GM23248 (cell line): Measurements from ENCODE around the gene DRD2. TPM values are rescaled to one million over a fixed set of nuclear protein-coding genes. Genes with fewer than 3 reads are reported as not detected.

Experiments
- DNase-seq: peaks from one replicate; pipeline ENCODE4 v3.0.0-alpha.2; 2015
- H2AFZ ChIP-seq: fragments of 200-600 bp; sonication (generic); 2 replicates; pipeline ENCODE4 v1.6.1; 2016; ENCODE audit warnings: antibody characterized with exemption
- H3F3A ChIP-seq: fragments of 200-600 bp; sonication (generic); 2 replicates; pipeline ENCODE4 v1.6.1; 2016; ENCODE audit warnings: mild to moderate bottlenecking, antibody characterized with exemption, mixed run types; ENCODE audit not compliant: insufficient read depth
- H3K27ac ChIP-seq: fragments of 200-600 bp; sonication (generic); 2 replicates; pipeline ENCODE4 v1.5.1; 2016; ENCODE audit warnings: mild to moderate bottlenecking
- H3K27me3 ChIP-seq: fragments of 200-600 bp; sonication (generic); replicated peaks from 2 replicates; pipeline ENCODE4 v1.6.1; 2016; ENCODE audit warnings: mild to moderate bottlenecking; ENCODE audit not compliant: insufficient read depth
- H3K36me3 ChIP-seq: fragments of 200-600 bp; sonication (generic); 2 replicates; pipeline ENCODE4 v1.6.1; 2016; ENCODE audit warnings: low read depth, mild to moderate bottlenecking
- H3K4me1 ChIP-seq: fragments of 200-600 bp; sonication (generic); 2 replicates; pipeline ENCODE4 v1.6.1; 2016; ENCODE audit warnings: mild to moderate bottlenecking; ENCODE audit not compliant: insufficient read depth
- H3K4me2 ChIP-seq: fragments of 200-600 bp; sonication (generic); one replicate; pipeline ENCODE4 v1.6.1; 2016; ENCODE audit warnings: mild to moderate bottlenecking; ENCODE audit not compliant: unreplicated experiment
- H3K4me3 ChIP-seq: fragments of 200-600 bp; sonication (generic); 2 replicates; pipeline ENCODE4 v1.5.1; 2016; ENCODE audit warnings: mild to moderate bottlenecking
- H3K79me2 ChIP-seq: fragments of 200-600 bp; sonication (generic); 2 replicates; pipeline ENCODE4 v1.6.1; 2016; ENCODE audit warnings: mild to moderate bottlenecking; ENCODE audit not compliant: insufficient read depth
- H3K9ac ChIP-seq: fragments of 200-600 bp; sonication (generic); 2 replicates; pipeline ENCODE4 v1.6.1; 2016; ENCODE audit warnings: mild to moderate bottlenecking
- H3K9me2 ChIP-seq: fragments of 200-600 bp; sonication (generic); 2 replicates; pipeline ENCODE4 v1.6.1; 2016; ENCODE audit warnings: mixed run types, mild to moderate bottlenecking, moderate library complexity; ENCODE audit not compliant: insufficient read depth
- H3K9me3 ChIP-seq: fragments of 200-600 bp; sonication (generic); one replicate; pipeline ENCODE4 v1.6.1; 2017; ENCODE audit warnings: low read depth
- H4K20me1 ChIP-seq: fragments of 200-600 bp; sonication (generic); 2 replicates; pipeline ENCODE4 v1.6.0; 2016; ENCODE audit not compliant: insufficient read depth
- EZH2 ChIP-seq: fragments of 200-600 bp; sonication (generic); IDR thresholded peaks from 2 replicates; pipeline ENCODE4 v1.6.1; 2018; ENCODE audit warnings: antibody characterized with exemption, mild to moderate bottlenecking; ENCODE audit not compliant: insufficient read depth, poor library complexity, severe bottlenecking
- EZH2phosphoT487 ChIP-seq: fragments of 200-600 bp; sonication (generic); IDR thresholded peaks from 2 replicates; pipeline ENCODE4 v1.6.1; 2018; ENCODE audit warnings: antibody characterized with exemption, moderate library complexity, mild to moderate bottlenecking, low read depth; ENCODE audit not compliant: insufficient read depth
- WGBS, 2 experiments: methylation state at CpG; one replicate each; pipeline ENCODE4 v1.1.6; 2015 to 2017; ENCODE audit warnings: low lambda C conversion rate in 2 of 2, low coverage in 1 of 2; ENCODE audit errors: missing lambda C conversion rate in 2 of 2; 5-methylcytosine and 5-hydroxymethylcytosine counted together
- in situ Hi-C: fragments of 300-500 bp; cut with MboI; formaldehyde crosslinking; loops from 2 replicates; pipeline ENCODE4 v1.15.0; 2020
- polyA plus RNA-seq: library from polyadenylated mRNA; unstranded; fragments of >200 nt; fragmentation: Nextera tagmentation; extraction: Ambion mirVana; gene quantifications from 2 replicates; pipeline ENCODE4 v1.2.1, GENCODE V29; 2016
- total RNA-seq: library from RNA; depleted of rRNA; stranded (reverse); fragments of >200 nt; shearing (Covaris generic); gene quantifications from 2 replicates; pipeline ENCODE4 v1.2.3, GENCODE V29; 2014

Gene DRD2
- total and polyA plus RNA-seq, 2 experiments from 2014 or later, result not detected

GRCh38 chr11:113393501-113393985, 81.7 kb downstream of the DRD2 start:
- Histone ChIP-seq H3K9me3 (no peaks in the 10 kb centered on the region), H3K9ac (no peak overlapping the region), H3K36me3 (no peaks in the 10 kb centered on the region), H3K4me2 (no peak overlapping the region), H2AFZ (no peak overlapping the region), H3K9me2 (no peaks in the 10 kb centered on the region), H4K20me1 (no peaks in the 10 kb centered on the region), H3K4me1 (no peaks in the 10 kb centered on the region), H3K27ac (no peak overlapping the region), H3K4me3 (no peak overlapping the region), H3K79me2 (no peaks in the 10 kb centered on the region), H3K27me3 (peaks cover 39% of the 10 kb centered on the region), H3F3A (no peaks in the 10 kb centered on the region)
- no peak for TF ChIP-seq EZH2
- no peak for TF ChIP-seq EZH2phosphoT487
- in situ Hi-C loops, result no loop called here
- DNase-seq, result no peak
- WGBS, 2 experiments, result 61 to 64% methylated on average over 8 of the region's 8 CpGs

GRCh38 chr11:113392236-113392921, 82.8 kb downstream of the DRD2 start:
- H3K79me2 ChIP-seq, result no peaks in the 10 kb centered on the region
- no peak for DNase-seq
- H4K20me1 ChIP-seq, result no peaks in the 10 kb centered on the region
- no peak overlapping the region for H2AFZ ChIP-seq
- H3F3A ChIP-seq, result no peaks in the 10 kb centered on the region
- H3K4me1 ChIP-seq, result no peaks in the 10 kb centered on the region
- TF ChIP-seq EZH2 (no peak), EZH2phosphoT487 (no peak)
- in situ Hi-C loops, result no loop called here
- no peak overlapping the region for H3K9ac ChIP-seq
- 11 to 31% methylated on average over 3 of the region's 3 CpGs for WGBS, 2 experiments
- no peak overlapping the region for H3K27ac ChIP-seq
- no peaks in the 10 kb centered on the region for H3K36me3 ChIP-seq
- H3K4me2 ChIP-seq, result no peak overlapping the region
- H3K9me2 ChIP-seq, result no peaks in the 10 kb centered on the region
- no peaks in the 10 kb centered on the region for H3K9me3 ChIP-seq
- H3K27me3 ChIP-seq, result peaks cover 49% of the 10 kb centered on the region
- no peak overlapping the region for H3K4me3 ChIP-seq

DNA sequence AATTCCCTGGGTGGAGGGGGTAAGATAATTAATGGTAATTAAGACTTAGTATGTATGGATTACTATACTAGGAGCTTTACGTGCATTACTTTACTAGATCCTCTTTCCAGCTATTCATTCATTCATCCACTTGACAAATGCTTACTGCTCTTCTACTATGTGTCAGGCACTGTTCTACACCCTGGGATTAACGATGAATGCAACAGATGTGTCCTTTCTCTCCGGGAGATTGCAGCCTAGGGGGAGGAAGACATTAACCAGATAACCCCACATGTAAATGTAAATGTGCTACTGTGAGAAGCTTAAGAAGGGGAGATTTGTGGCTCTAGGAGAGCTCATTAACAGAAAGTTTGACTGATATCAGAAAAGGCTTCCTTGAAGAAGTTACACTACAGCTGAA, 85.9 kb downstream of the DRD2 start:
- TF ChIP-seq EZH2phosphoT487, result no peak
- no peak for TF ChIP-seq EZH2
- H3K79me2 ChIP-seq, result no peaks in the 10 kb centered on the region
- peaks cover 6% of the 10 kb centered on the region; the same call in 1 of the 2 replicates for H3K4me1 ChIP-seq
- no peak overlapping the region for H3K4me2 ChIP-seq
- H2AFZ ChIP-seq, result no peak overlapping the region
- no peaks in the 10 kb centered on the region for H3K36me3 ChIP-seq
- in situ Hi-C loops, result no loop called here
- no peak overlapping the region for H3K9ac ChIP-seq
- H3K27me3 ChIP-seq, result peaks cover 57% of the 10 kb centered on the region
- H3K27ac ChIP-seq, result no peak overlapping the region
- H4K20me1 ChIP-seq, result no peaks in the 10 kb centered on the region; the same call in 1 of the 2 replicates
- no peaks in the 10 kb centered on the region for H3K9me2 ChIP-seq
- no peaks in the 10 kb centered on the region for H3F3A ChIP-seq
- 10 to 19% methylated on average over 3 of the region's 3 CpGs for WGBS, 2 experiments
- no peaks in the 10 kb centered on the region for H3K9me3 ChIP-seq
- DNase-seq, result no peak
- no peak overlapping the region for H3K4me3 ChIP-seq

DNA sequence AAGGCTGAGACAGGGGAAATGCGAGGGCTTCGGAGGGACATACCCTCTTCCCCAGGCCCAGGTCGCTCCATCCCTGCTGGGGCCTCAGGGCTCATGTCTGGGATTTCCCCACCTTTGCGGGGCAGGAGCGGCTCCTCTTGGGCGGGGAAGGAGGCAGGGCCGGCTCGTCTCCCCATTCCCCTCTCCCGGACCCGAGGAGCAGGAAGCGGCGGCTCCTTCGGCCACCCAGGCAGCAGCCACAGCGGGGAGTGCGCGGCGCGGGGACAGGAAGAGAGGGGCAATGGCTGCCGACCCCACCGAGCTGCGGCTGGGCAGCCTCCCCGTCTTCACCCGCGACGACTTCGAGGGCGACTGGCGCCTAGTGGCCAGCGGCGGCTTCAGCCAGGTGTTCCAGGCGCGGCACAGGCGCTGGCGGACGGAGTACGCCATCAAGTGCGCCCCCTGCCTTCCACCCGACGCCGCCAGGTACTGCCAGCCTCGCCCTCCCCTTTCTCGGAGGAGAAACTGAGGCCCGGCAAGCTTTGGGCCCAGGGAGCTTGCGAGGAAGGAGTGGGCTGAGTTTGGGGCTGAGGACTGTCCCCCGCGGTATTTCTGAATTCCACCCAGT, 87.5 kb downstream of the DRD2 start, which contains the start of gene ANKK1:
Gene ANKK1 (plus strand): TSS at position 175 of the 607 bp plus-strand sequence. CDS start 106 bp downstream, at position 281.
- no peak within 1 kb of the TSS for H3K9ac ChIP-seq
- DNase-seq, result no peak
- H4K20me1 ChIP-seq, result no peaks in the 10 kb centered on the region; the same call in 1 of the 2 replicates
- H3K79me2 ChIP-seq, result no peaks in the 10 kb centered on the region
- H3F3A ChIP-seq, result peaks cover 5% of the 10 kb centered on the region; the same call in 1 of the 2 replicates
- peaks cover 57% of the 10 kb centered on the region for H3K27me3 ChIP-seq
- no peak within 1 kb of the TSS for H3K27ac ChIP-seq
- peaks cover 10% of the 10 kb centered on the region for H3K4me1 ChIP-seq
- in situ Hi-C loops, result no loop called here
- no peaks in the 10 kb centered on the region for H3K9me2 ChIP-seq
- no peaks in the 10 kb centered on the region for H3K36me3 ChIP-seq
- no peak within 1 kb of the TSS; the same call in 1 of the 2 replicates for H2AFZ ChIP-seq
- TF ChIP-seq EZH2, result no peak
- no peak for TF ChIP-seq EZH2phosphoT487
- no peaks in the 10 kb centered on the region for H3K9me3 ChIP-seq
- WGBS, 2 experiments, result 11 to 19% methylated on average over 32 to 46 of the region's 46 CpGs
- no peak within 1 kb of the TSS for H3K4me3 ChIP-seq
- no peak within 1 kb of the TSS for H3K4me2 ChIP-seq
